WTC11 (cell line): ENCODE measurements around the gene HSD17B12. TPM values are rescaled to one million over a fixed set of nuclear protein-coding genes. Genes with fewer than 3 reads are reported as not detected.

Experiments used
- ATAC-seq: fragments of 200-7000 bp; cut with Tn5 transposase; 2 replicates; pipeline ENCODE4 v1.10.0; 2021; ENCODE audit warnings: mild to moderate bottlenecking, moderate library complexity
- CTCF ChIA-PET: fragments of 300-600 bp; sonication (Branson Sonifier 250); formaldehyde crosslinking; loops from one replicate; lab custom pipeline; 2021; ENCODE audit warnings: antibody characterized with exemption; lab: Charles Lee
- POLR2A ChIA-PET: fragments of 350-600 bp; sonication (Branson Sonifier 250); formaldehyde crosslinking; loops from one replicate; lab custom pipeline; 2021; ENCODE audit warnings: antibody characterized with exemption; lab: Charles Lee
- DNase-seq: peaks from one replicate; pipeline ENCODE4 v3.0.0; 2021; ENCODE audit warnings: low spot score
- H3K27ac Mint-ChIP-seq: 2 replicates; pipeline ENCODE4 v1.8.0; 2021; ENCODE audit warnings: mixed read lengths
- H3K27me3 Mint-ChIP-seq: 2 replicates; pipeline ENCODE4 v1.8.0; 2021; ENCODE audit warnings: low read depth, mild to moderate bottlenecking, moderate library complexity, mixed read lengths
- H3K36me3 Mint-ChIP-seq: 2 replicates; pipeline ENCODE4 v1.8.0; 2021; ENCODE audit warnings: mixed read lengths
- H3K4me1 Mint-ChIP-seq: 2 replicates; pipeline ENCODE4 v1.8.0; 2022; ENCODE audit warnings: mixed read lengths
- H3K4me3 Mint-ChIP-seq: 2 replicates; pipeline ENCODE4 v1.8.0; 2021; ENCODE audit warnings: mild to moderate bottlenecking, moderate library complexity, mixed read lengths
- H3K9me3 Mint-ChIP-seq: 2 replicates; pipeline ENCODE4 v1.8.0; 2021; ENCODE audit warnings: mixed read lengths
- ATF2 ChIP-seq: sonication (generic); formaldehyde crosslinking; IDR thresholded peaks from 2 replicates; pipeline ENCODE4 v1.8.1; 2022; ENCODE audit warnings: low read depth, missing genetic modification reagents, borderline replicate concordance
- ATF6 ChIP-seq: sonication (generic); formaldehyde crosslinking; IDR thresholded peaks from 2 replicates; pipeline ENCODE4 v1.8.1; 2023; ENCODE audit warnings: mild to moderate bottlenecking, missing genetic modification reagents
- CBFB ChIP-seq: sonication (generic); formaldehyde crosslinking; IDR thresholded peaks from 2 replicates; pipeline ENCODE4 v1.8.1; 2022; ENCODE audit warnings: mild to moderate bottlenecking, low read depth, missing genetic modification reagents
- CREM ChIP-seq: sonication (generic); formaldehyde crosslinking; IDR thresholded peaks from 2 replicates; pipeline ENCODE4 v1.8.1; 2022; ENCODE audit warnings: mild to moderate bottlenecking, missing genetic modification reagents, moderate library complexity
- E2F4 ChIP-seq: sonication (generic); formaldehyde crosslinking; IDR thresholded peaks from 2 replicates; pipeline ENCODE4 v1.8.1; 2022; ENCODE audit warnings: low read depth, mild to moderate bottlenecking, moderate library complexity, missing genetic modification reagents, borderline replicate concordance
- EMX1 ChIP-seq: fragments of 250-450 bp; sonication (Bioruptor Pico); IDR thresholded peaks from 2 replicates; pipeline ENCODE4 v1.8.0; 2021; ENCODE audit warnings: mild to moderate bottlenecking
- FOXK1 ChIP-seq: sonication (generic); formaldehyde crosslinking; IDR thresholded peaks from 2 replicates; pipeline ENCODE4 v1.8.0; 2022; ENCODE audit warnings: mild to moderate bottlenecking, moderate library complexity, missing genetic modification reagents
- IRF1 ChIP-seq: sonication (generic); formaldehyde crosslinking; IDR thresholded peaks from 2 replicates; pipeline ENCODE4 v1.8.0; 2023; ENCODE audit warnings: missing genetic modification reagents
- JUN ChIP-seq: sonication (generic); formaldehyde crosslinking; IDR thresholded peaks from 2 replicates; pipeline ENCODE4 v1.8.0; 2023; ENCODE audit warnings: mild to moderate bottlenecking, missing genetic modification reagents
- MYBL2 ChIP-seq: sonication (generic); formaldehyde crosslinking; IDR thresholded peaks from 2 replicates; pipeline ENCODE4 v1.8.1; 2023; ENCODE audit warnings: mild to moderate bottlenecking, moderate library complexity, missing genetic modification reagents
- NFE2L1 ChIP-seq: sonication (generic); formaldehyde crosslinking; IDR thresholded peaks from 2 replicates; pipeline ENCODE4 v1.8.1; 2023; ENCODE audit warnings: missing genetic modification reagents
- NFYB ChIP-seq: sonication (generic); formaldehyde crosslinking; conservative IDR thresholded peaks from 2 replicates; pipeline ENCODE4 v1.8.0; 2022; ENCODE audit warnings: low read depth, missing genetic modification reagents
- RELA ChIP-seq: sonication (generic); formaldehyde crosslinking; IDR thresholded peaks from 2 replicates; pipeline ENCODE4 v1.8.1; 2022; ENCODE audit warnings: missing genetic modification reagents, mild to moderate bottlenecking, borderline replicate concordance
- SMAD3 ChIP-seq: sonication (generic); formaldehyde crosslinking; IDR thresholded peaks from 2 replicates; pipeline ENCODE4 v1.8.0; 2022; ENCODE audit warnings: missing genetic modification reagents, mild to moderate bottlenecking, borderline replicate concordance
- SMAD4 ChIP-seq: sonication (generic); formaldehyde crosslinking; IDR thresholded peaks from 2 replicates; pipeline ENCODE4 v1.8.0; 2022; ENCODE audit warnings: mild to moderate bottlenecking, missing genetic modification reagents
- SP1 ChIP-seq: sonication (generic); formaldehyde crosslinking; conservative IDR thresholded peaks from 2 replicates; pipeline ENCODE4 v1.8.1; 2022; ENCODE audit warnings: missing genetic modification reagents
- TCF7 ChIP-seq: sonication (generic); formaldehyde crosslinking; IDR thresholded peaks from 2 replicates; pipeline ENCODE4 v1.8.0; 2022; ENCODE audit warnings: mild to moderate bottlenecking, low read depth, missing genetic modification reagents, moderate library complexity
- TEAD4 ChIP-seq: sonication (generic); formaldehyde crosslinking; IDR thresholded peaks from 2 replicates; pipeline ENCODE4 v1.8.0; 2022; ENCODE audit warnings: mild to moderate bottlenecking, missing genetic modification reagents
- ZBTB43 ChIP-seq: sonication (generic); formaldehyde crosslinking; IDR thresholded peaks from 2 replicates; pipeline ENCODE4 v1.8.1; 2023; ENCODE audit warnings: mild to moderate bottlenecking, missing genetic modification reagents
- ZMAT4 ChIP-seq: fragments of 250-450 bp; sonication (Bioruptor Pico); IDR thresholded peaks from 2 replicates; pipeline ENCODE4 v1.9.0; 2021; ENCODE audit warnings: mild to moderate bottlenecking
- ZNF281 ChIP-seq: sonication (generic); formaldehyde crosslinking; IDR thresholded peaks from 2 replicates; pipeline ENCODE4 v1.8.0; 2023; ENCODE audit warnings: mild to moderate bottlenecking, missing genetic modification reagents
- ZNF396 ChIP-seq: fragments of 250-450 bp; sonication (Bioruptor Pico); IDR thresholded peaks from 2 replicates; pipeline ENCODE4 v1.8.0; 2021; ENCODE audit warnings: mild to moderate bottlenecking, moderate library complexity, borderline replicate concordance
- ZNF423 ChIP-seq: fragments of 250-450 bp; sonication (Bioruptor Pico); IDR thresholded peaks from 2 replicates; pipeline ENCODE4 v2.1.2; 2022; ENCODE audit warnings: mild to moderate bottlenecking, moderate library complexity
- total RNA-seq: library from RNA; stranded (reverse); gene quantifications from 3 replicates; pipeline ENCODE4 v1.2.3, GENCODE V29; 2021

HSD17B12 gene
- total RNA-seq, 1 experiment from 2014 or later, result 149 TPM

- TF ChIP-seq E2F4 (CRISPR knock-in tag), result no peak
- no peak for TF ChIP-seq TEAD4 (CRISPR knock-in tag)
- TF ChIP-seq, all 79 proteins: peak for 0
Measured at GRCh38 chr11:43709689-43710088, 29.2 kb downstream of the HSD17B12 start (continued).

GRCh38 chr11:43712676-43713075 is 32.1 kb downstream of the HSD17B12 start:
- TF ChIP-seq MYBL2 (CRISPR knock-in tag) (no peak), CREM (CRISPR knock-in tag) (no peak), NFE2L1 (CRISPR knock-in tag) (no peak), TCF7 (CRISPR knock-in tag) (no peak), SP1 (no peak), E2F4 (CRISPR knock-in tag) (no peak), ATF6 (no peak), ATF2 (CRISPR knock-in tag) (no peak), SMAD4 (CRISPR knock-in tag) (no peak), EMX1 (CRISPR knock-in tag) (no peak), ZMAT4 (CRISPR knock-in tag) (no peak), CBFB (CRISPR knock-in tag) (no peak)
- no peak overlapping the region for H3K4me3 Mint-ChIP-seq
- 0 out of 2 replicates have a peak, but pooled peaks cover 1% of the 10 kb centered on the region for H3K4me1 Mint-ChIP-seq
- POLR2A ChIA-PET, result no interaction called here
- DNase-seq (no peak), ATAC-seq (no peak)
- no peaks in the 10 kb centered on the region for H3K27me3 Mint-ChIP-seq
- CTCF ChIA-PET, result no interaction called here
- H3K27ac Mint-ChIP-seq, result no peak overlapping the region
- peaks cover 6% of the 10 kb centered on the region for H3K9me3 Mint-ChIP-seq
- peaks cover 6% of the 10 kb centered on the region for H3K36me3 Mint-ChIP-seq

- CTCF ChIA-PET, result no interaction called here
- peaks cover 7% of the 10 kb centered on the region for H3K9me3 Mint-ChIP-seq
- peaks cover 14% of the 10 kb centered on the region for H3K36me3 Mint-ChIP-seq
- ATAC-seq (no peak), DNase-seq (no peak)
- H3K4me1 Mint-ChIP-seq, result peaks cover 5% of the 10 kb centered on the region; the same call in 1 of the 2 replicates
- POLR2A ChIA-PET, result interaction anchor here (0.7 kb wide), 2 partner anchors 28 to 128 kb away, joined by 3 to 5 read pairs; no protein-coding TSS in a partner anchor
- no peak overlapping the region for H3K4me3 Mint-ChIP-seq
- no peaks in the 10 kb centered on the region for H3K27me3 Mint-ChIP-seq
- no peak overlapping the region for H3K27ac Mint-ChIP-seq
- TF ChIP-seq FOXK1 (CRISPR knock-in tag) (no peak), IRF1 (CRISPR knock-in tag) (no peak), TEAD4 (CRISPR knock-in tag) (no peak), ZNF281 (CRISPR knock-in tag) (no peak), ZBTB43 (CRISPR knock-in tag) (no peak), NFYB (no peak), JUN (CRISPR knock-in tag) (no peak), ZNF423 (CRISPR knock-in tag) (no peak), ZNF396 (CRISPR knock-in tag) (no peak), RELA (CRISPR knock-in tag) (no peak), SMAD3 (CRISPR knock-in tag) (no peak)
Measured at GRCh38 chr11:43718373-43718772, 37.8 kb downstream of the HSD17B12 start.
